Mesenteric fat pad (tissue), 1 donor: Measurements from ENCODE around the gene MAPKAP1. TPM values are rescaled to one million over a fixed set of nuclear protein-coding genes. Genes with fewer than 3 reads are reported as not detected.
"Not testable (repeated sequence)": the region's sequence is repeated elsewhere in the genome, so short reads cannot be mapped to it uniquely, and the experiment has no call there.

Experiments
- DNase-seq: peaks from one replicate; pipeline ENCODE4 v3.0.0-alpha.2; 2020; ENCODE audit warnings: low spot score
- total RNA-seq: library from RNA; stranded (reverse); fragmentation: NEBNext Ultra II Directional; extraction: Animal tissue kit (Norgen Biotek cat#: 25700); gene quantifications from one replicate; pipeline ENCODE4 v1.2.1, GENCODE V29; 2021
- donor health status: DM: yes; HTN: yes; CAD: no.

Gene MAPKAP1
- total RNA-seq, 1 donor from 2014 or later: 98.6 TPM

DNA sequence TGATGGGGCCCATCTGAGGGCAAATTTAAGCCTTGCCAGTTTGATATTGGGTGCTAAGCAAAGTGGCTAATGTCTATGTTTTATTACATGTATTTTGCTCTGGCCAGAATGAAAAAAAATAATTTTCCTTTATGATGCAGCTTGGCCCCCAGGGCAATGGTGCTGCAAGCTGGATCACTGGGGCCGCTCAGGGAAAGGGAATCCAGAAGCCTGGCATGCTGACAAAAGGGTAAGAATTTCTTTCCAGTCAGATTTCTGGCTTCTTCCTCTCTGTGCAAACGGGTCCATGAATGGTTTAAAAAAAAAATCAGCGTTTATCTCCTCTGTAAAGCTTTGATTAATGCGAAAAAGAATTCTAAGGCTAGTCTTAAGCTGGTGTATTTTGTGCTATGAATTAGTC, 138.4 kb downstream of the MAPKAP1 start:
- no peak for DNase-seq

DNA sequence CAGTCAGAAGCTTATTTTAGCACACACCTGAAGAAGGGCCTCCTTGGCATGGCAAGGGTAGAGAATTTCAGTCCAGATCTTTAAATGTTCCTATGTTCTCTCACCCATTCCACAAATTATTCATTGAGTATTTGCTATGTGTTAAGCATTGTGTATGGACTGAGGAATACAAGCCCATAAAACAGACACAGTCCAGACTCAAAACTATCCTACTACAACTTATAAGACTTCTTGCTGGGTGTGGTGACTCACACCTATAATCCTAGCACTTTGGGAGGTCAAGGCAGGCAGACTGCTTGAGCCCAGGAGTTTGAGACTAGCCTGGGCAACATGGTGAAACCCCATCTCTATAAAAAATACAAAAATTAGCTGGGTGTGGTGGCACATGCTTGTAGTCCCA, 141.0 kb downstream of the MAPKAP1 start:
- DNase-seq: not testable (repeated sequence)

DNA sequence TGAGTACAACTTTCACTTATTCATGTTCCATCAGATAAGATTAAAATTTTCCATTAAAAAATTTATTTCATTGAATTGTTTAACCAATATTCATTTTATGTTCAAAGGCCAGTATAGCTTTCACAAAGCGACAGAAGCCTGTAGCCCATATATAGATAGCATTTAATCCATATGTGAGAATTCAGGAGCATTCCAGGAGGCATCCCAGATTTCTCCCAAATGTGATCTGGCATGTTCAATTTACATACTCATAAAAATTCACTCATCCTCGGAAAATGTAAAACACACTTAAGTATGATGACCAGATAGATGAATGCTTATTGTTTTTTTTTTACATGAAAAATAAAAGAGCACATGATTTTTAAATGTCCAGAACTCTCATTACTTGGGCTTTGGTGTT, 141.9 kb downstream of the MAPKAP1 start:
- no peak for DNase-seq

DNA sequence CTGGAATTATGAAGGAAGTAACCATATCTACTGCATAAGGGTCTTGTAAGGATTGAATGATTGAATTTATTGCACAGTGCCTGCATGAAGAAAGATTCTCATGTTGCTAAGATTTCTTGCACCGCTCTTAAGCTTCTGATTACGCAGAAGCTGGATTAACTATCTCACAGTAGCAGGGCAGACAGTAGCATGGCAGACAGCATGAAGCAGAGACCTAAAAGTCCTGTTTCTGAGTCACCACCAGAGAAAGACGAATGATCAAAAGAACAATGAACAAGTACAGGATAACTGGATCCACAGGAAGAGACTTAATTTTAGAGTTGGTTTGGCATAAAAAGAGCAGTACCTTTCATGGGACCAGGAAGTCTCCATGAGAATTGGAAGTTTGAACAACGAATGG, 142.4 kb downstream of the MAPKAP1 start:
- DNase-seq: no peak

DNA sequence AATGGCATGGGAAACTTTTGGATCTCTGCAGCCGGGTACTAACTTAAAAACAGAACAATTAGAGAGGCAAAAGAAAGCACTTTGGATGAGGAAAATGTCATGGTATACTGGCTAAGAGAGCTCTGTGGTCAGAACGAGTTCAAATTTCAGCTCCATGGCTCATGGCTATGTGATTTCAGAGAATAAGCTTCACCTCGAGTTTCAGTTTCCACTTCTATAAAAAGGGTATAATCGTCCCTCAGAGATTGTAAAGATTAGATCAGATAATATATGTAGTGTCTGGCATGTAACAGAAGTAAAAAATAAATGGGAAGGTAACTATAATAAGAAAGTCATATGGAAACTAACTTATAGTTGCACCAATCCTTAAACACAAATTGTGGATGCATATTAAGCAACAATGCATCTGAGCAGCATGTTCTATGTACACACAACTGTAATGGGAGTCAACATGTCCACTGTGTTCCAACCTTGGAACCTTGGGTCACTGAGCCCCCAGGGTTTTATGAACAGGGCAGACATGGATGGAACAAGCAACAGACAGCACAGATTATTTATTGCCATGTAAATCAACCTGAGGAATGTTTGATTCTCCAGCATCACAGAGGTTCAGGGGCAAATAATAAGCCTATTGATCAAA, 145.4 kb downstream of the MAPKAP1 start:
- DNase-seq: no peak

DNA sequence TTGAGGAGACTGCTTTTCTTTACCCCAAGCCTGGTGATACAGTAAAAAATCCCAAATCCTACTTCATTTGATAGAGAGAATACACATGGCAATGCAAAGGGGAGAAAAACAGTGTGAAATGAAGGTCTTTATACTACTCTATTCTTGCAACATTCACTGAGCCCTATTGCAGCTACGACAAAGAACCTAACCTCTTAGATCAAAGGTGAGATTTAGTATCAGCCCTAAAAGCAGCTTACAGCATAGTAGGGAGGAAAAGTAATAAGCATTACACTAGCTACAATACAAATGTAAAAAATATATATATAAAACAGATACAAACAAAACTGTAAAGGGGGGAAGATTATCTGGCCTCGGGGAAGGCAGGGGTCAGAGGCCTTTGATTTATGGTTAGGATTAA, 147.1 kb downstream of the MAPKAP1 start:
- no peak for DNase-seq

DNA sequence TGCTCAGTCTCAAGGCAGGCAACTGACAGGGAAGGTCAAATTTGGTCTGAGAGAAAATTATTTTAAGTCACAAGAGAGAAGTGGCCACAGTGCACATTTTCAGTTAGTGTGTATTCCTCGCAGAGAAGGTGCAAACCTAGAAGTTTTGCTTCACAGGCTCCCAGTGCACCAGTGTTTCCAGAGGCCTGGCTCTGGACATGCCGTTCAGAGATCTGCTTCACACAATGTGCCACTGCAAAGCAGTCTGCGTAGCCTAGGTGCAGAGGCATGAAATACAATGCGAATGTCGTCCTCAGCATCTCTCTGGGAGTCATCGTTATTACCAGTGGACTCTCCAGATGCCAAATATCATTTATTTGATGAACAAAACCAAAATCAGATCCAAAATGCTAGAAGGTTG, 147.8 kb downstream of the MAPKAP1 start:
- no peak for DNase-seq

DNA sequence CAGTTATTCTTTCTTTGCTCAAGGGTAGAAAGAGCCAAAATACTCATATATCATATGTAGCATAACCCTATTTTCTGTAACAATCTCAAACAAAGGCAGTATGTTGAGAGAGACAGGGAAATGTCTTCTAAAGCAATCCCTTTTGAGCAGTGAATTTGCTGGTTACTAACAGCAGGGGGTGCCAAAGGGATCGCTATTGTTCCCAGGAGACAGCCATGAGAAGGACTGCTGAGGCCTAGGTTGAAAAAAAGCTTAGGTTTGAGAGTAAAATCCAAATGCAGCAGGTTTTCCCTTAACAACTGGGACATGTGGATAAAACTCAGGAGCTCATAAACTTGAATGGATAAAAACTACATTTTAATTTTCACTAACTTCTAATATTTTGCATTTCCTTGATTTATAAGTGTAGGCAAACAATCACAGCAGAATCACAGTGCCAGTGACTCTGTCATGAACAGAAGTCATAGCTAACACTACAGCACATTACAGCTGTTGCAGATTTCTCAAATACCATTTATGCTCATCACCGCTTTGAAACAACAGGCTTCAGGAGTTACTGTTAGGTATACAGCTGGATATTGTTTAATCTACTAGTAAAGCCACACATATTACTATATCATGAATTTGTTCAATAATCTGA, 148.4 kb downstream of the MAPKAP1 start:
- no peak for DNase-seq

DNA sequence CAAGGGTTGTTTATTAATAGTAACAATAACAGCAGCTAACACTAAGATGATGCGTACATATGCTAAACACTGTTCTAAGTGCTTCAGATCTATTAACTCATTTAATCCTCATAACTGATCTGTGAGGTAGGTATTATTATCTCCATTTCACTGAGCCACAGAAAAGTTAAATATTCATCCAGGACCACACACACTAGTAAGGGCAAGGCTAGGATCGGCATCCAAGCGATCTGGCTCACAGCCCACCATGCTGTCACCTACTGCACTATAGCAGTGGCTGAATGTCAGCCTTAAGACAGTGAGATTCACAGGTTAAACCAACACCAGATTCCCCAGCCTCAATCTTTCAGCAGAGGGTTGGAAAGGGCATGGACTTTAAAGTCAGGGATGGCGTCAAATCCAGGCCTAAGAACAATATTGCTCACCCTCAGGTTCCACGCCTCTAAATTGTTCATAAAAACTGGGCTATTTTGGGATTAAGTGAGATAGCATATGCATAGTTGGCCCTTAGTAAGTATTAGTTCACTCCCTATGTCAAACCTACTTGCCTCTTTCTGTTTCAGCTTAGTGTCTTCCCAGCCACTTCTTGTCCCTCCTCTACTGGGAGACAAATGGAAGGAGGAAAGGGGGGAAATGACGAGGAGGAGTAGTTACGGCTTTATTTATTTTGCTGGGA, 150.8 kb downstream of the MAPKAP1 start:
- DNase-seq: no peak

DNA sequence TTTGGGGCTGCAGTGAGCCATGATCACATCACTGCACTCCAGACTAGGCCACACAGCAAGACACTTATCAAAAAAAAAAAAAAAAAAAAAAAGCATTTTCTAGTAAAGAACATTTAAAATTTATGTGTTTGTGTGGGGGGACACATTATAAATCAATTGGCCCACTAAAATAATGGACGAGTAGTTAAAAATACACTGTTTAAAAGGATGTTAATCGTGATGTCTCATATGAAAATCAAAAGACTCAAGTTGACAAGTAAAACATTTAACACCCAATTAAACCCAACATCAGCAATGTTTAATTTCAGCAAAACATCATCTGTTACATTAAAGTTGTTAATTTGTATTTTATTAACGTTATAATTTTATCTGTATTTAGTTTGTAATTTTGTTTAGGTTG, 152.3 kb downstream of the MAPKAP1 start:
- DNase-seq: no peak

DNA sequence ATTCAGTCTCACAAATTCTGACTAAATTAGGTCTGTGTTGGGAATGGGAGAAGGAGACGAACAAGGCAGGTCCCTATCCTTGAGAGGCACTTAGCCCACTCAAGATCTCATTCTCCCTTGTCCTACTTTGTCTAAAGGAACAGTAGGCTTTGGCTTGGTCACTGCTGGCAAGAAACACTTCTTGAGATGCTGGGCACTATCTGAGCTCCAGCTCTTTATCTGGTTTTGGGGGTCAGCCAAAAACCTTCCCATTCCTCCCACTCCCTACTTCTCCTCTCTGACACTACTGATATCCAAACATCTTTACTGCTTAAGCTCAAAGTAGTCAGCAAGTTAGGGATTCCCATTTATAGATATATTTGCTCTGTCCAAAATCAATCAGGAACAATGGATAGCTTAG, 155.2 kb downstream of the MAPKAP1 start:
- DNase-seq: no peak

DNA sequence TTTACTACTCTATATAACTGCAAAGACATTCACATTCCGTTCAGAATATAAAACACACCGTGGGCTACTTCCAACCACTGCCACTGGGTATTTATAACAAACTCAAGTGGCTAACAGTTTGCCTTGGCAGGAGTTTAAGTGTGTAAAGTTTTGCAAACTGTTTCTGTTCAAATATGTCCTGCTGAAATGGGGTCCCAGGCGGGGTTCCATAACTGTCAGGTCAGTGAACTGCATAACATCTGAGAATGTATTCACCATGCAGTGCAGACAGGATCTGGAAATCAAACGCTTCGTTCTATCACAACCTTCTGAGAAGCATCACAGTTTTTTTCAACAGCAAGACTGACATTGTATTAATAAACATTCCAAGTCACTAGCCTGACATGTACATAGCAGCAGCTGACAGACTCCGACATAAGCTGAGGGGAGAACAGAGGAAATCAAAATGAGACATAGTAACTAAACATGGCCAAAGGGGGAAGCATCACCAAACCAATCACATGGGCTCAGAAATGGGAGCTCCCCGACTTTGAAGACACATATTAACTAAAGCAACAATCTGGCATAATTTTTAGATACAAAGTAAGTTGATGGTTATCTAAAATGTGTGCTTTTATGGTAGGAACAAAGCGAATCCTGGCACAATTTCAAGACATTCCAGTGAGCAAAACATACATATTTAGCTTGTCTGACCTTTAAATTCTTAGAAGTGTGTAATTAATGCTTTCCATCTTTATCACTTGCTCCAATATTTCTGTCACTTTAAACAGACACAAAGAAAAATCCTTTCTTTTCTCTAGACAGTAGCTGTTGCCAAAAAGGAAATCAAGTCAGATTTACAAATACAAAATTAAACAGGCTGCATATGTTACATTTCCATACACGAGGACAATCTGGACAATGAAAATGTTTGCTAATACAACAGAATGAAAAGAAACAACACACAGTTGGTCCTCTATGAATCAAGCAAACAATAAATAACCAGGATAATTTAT, 156.8 kb downstream of the MAPKAP1 start:
- no peak for DNase-seq

DNA sequence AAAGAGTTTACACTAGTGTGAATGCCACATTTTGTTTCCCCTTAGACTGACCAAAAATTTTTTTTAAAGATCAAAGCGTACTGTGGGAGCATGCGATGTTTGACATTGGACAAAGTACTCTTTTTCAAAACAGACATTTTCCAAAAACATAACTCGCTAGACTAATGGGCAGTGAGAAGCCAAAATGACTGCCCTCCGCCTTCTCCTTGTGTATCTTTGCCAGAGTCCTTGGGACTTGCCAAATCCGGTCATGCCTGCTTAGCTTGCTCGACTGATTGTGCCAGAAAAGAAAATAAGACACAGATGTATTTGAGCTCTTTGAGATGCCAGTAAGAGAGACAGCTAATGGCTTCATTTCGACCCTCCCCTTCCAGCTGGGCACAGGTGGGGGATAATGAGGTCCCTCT, 157.5 kb downstream of the MAPKAP1 start:
- no peak for DNase-seq

DNA sequence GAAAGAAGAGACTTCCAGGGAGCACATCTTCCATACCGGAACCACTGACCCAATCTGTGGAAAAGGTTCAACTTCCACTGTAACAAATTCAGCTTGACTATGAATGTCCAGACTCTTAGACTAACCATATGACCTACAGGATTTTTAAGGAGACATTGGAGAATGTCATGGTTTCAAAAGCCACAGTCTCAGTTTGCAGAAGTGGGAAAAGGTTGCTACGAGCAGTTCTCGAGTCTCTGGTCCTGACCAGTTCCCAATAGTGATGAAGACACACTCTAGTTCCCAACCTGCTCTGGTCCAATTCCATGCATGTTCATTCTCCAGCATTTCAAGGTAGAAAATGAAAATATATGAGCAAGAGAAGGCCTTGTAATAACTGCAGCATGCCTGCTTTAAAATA, 158.0 kb downstream of the MAPKAP1 start:
- no peak for DNase-seq

DNA sequence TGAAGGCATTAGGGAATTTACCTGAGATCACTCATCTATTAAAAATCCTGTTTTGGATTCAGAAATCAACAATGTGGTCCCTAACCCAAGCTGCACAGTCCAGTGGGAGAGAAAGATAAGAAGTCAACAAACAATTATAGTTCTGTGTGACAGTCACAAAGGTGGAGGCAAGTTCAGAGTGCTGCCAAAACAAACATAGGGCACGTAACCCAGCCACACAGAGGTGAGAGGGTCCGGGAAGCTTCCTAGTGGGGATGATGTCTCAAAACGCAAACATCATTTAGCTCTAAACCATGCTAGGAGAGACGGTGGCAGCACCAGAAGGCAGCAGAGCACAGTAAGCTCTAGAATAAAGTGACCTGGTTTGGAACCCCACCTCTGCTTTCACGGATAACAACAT, 158.9 kb downstream of the MAPKAP1 start:
- no peak for DNase-seq

DNA sequence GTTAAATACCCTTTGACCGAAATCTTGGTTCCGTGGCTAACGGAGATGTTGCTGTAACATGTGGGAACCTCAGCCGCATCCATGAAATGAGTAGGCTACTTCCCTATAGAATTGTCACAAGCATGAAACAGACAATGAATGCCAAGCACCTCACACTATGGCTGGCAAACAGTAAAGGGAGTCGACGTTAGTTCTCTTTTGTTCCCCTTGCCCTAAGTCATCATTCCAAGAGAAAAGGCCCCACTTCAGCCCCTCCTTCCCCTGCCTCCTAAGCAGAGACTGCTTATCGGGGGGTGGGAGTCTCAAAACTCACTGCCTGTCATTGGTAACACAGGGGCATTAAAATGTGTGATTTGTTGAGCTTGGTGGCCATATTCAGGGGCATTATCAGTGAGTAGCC, 159.6 kb downstream of the MAPKAP1 start:
- DNase-seq: no peak

DNA sequence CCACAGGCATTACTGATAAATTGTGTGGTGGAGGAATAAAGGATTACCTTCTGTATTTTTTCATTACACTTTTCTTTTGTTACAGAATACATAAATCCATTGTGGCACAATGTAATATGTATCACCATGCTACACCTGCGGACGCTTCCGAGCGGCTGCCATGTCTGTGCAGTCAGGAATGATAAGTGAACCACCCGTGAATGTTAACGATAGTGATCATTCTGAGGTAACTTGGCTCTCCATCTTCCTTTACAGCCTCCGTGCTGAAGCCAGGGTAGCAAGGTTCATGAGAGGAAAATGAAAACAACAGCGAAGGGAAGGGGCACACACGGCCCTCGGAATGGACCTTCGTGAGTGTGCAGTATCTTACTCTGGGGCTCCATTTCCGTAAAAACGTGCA, 161.2 kb downstream of the MAPKAP1 start:
- no peak for DNase-seq

DNA sequence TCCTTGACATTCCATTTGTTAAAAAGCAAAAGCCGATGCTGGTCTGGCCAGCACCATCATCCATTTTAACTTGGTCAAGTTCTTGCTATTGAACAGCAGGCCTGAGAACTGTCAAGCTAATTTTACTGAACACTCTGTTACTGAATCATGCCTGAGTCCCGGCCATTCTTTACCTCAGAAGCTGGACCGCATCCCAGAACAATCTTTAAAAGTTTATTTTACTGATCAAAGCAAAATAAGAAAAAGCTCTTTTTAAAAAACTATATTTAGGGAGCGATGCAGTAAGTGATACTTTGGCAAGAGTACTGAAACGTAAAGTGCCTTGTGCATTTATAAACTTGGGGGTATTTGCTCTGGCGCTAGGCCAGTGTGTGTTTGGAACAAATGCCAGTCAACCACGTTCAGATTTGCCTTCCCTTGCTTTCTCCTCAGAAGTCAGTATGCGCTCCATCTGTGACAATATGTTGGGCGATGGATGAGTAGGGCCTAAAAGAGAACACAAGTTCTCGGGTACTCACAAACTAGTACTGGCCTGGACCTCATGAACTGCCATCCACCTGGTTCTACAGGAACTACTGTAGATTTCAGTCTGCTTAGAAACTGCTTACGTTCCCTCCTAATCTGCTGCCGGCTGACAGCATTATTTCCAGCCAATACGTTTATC, 161.9 kb downstream of the MAPKAP1 start:
- no peak for DNase-seq

DNA sequence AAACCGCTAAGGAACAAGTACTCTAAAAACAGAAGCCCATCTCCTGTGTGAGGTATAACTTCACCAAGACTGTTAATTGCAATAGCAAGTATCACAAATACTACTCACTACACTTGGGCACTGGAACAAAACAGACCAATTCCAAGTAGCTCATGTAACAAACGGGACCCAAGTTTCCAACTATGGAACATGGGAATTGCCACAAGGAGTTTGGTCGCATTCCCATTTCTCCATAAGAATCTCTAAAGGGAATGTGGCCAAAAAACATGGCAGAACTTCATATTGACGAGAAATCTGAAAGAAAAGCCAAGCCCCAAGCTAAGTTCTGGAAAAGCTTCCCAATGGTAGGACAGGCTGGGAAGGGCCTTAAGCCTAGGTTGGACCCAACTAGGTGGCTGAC, 162.5 kb downstream of the MAPKAP1 start:
- no peak for DNase-seq

DNA sequence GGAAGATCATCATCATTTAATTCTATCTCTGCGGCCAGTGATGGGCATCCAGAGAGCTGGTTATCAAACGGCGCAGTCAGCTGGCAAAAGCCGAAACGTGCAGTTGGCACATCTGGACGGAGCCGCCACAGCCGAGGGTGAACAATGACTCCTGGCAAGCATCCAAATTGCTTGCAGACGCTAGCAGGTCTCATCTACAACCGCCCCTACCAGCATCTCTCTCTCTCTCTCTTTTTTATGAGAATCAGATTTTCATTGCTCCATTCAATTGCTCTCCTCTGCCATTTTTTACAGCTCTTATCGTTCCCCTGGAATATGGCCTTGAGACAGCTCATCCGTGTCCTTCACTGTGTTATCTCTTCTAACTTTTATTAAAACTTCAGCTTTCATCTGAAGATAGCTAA, 165.2 kb downstream of the MAPKAP1 start:
- no peak for DNase-seq

DNA sequence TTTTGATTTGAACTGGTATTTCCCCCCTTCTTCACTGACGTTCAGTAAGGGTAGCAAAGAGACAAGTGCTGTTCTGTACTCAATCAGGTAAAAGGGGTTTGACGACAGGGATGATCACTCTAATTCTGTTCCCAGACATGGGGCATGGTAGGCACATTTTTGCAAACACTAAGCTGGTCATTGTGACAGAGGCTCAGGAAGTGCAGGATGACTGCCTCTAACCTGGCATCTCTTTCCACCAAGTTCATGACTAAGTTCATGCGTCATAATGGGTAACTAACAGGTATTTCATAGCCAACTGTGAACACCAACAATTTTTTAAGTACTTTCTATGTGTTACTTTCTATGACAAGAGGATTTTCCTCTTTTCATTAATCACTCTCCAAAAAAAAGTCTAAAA, 166.5 kb downstream of the MAPKAP1 start:
- no peak for DNase-seq
